ENCODE results near the gene DAB2IP.

The DAB2IP gene

GRCh38 chr9:121682926-121683515, 31.6 kb downstream of the DAB2IP start:
- in situ Hi-C loops (cut with MboI; ENCODE audit: low sequenced_read_pairs): loop anchor here (10.0 to 25.0 kb wide), 2 partner anchors 128 to 304 kb away; no protein-coding TSS in a partner anchor

- in situ Hi-C loops (cut with MboI; ENCODE audit: low sequenced_read_pairs): loop anchor here (10.0 to 25.0 kb wide), 2 partner anchors 129 to 304 kb away; no protein-coding TSS in a partner anchor
These were observed 32.2 kb downstream of the DAB2IP start for GRCh38 chr9:121683652-121684051.

- in situ Hi-C loops (cut with MboI; ENCODE audit: low sequenced_read_pairs): loop anchor here (10.0 to 25.0 kb wide), 2 partner anchors 130 to 303 kb away; no protein-coding TSS in a partner anchor
These were observed 33.1 kb downstream of the DAB2IP start for GRCh38 chr9:121684381-121685145.

GRCh38 chr9:121685146-121685794, 33.8 kb downstream of the DAB2IP start:
- in situ Hi-C loops (cut with MboI; ENCODE audit: low sequenced_read_pairs): loop anchor here (10.0 to 25.0 kb wide), 2 partner anchors 130 to 302 kb away; no protein-coding TSS in a partner anchor

GRCh38 chr9:121685795-121686377, 34.5 kb downstream of the DAB2IP start:
- in situ Hi-C loops (cut with MboI; ENCODE audit: low sequenced_read_pairs): loop anchor here (10.0 to 25.0 kb wide), 2 partner anchors 131 to 301 kb away; no protein-coding TSS in a partner anchor

GRCh38 chr9:121686930-121687541, 35.6 kb downstream of the DAB2IP start:
- in situ Hi-C loops (cut with MboI; ENCODE audit: low sequenced_read_pairs): loop anchor here (10.0 to 25.0 kb wide), 2 partner anchors 132 to 300 kb away; no protein-coding TSS in a partner anchor

- in situ Hi-C loops (cut with MboI; ENCODE audit: low sequenced_read_pairs): loop anchor here (10.0 to 25.0 kb wide), 2 partner anchors 133 to 299 kb away; no protein-coding TSS in a partner anchor
These were observed 36.8 kb downstream of the DAB2IP start for GRCh38 chr9:121688146-121688680.

- in situ Hi-C loops (cut with MboI; ENCODE audit: low sequenced_read_pairs): loop anchor here (10.0 to 25.0 kb wide), 2 partner anchors 134 to 299 kb away; no protein-coding TSS in a partner anchor
These were observed 37.2 kb downstream of the DAB2IP start for GRCh38 chr9:121688681-121689080.

- in situ Hi-C loops (cut with MboI; ENCODE audit: low sequenced_read_pairs): loop anchor here (10.0 to 25.0 kb wide), 2 partner anchors 135 to 298 kb away; no protein-coding TSS in a partner anchor
These were observed 38.2 kb downstream of the DAB2IP start for GRCh38 chr9:121689461-121690157.

- in situ Hi-C loops (cut with MboI; ENCODE audit: low sequenced_read_pairs): loop anchor here (25.0 kb wide), 1 partner anchor 297 kb away; no protein-coding TSS in a partner anchor
These were observed 38.9 kb downstream of the DAB2IP start for GRCh38 chr9:121690316-121690715.

- in situ Hi-C loops (cut with MboI; ENCODE audit: low sequenced_read_pairs): loop anchor here (25.0 kb wide), 1 partner anchor 297 kb away; no protein-coding TSS in a partner anchor
These were observed 39.3 kb downstream of the DAB2IP start for GRCh38 chr9:121690766-121691165.

- in situ Hi-C loops (cut with MboI; ENCODE audit: low sequenced_read_pairs): loop anchor here (25.0 kb wide), 1 partner anchor 295 kb away; no protein-coding TSS in a partner anchor
These were observed 40.5 kb downstream of the DAB2IP start for GRCh38 chr9:121691890-121692289.

GRCh38 chr9:121692606-121693387, 41.4 kb downstream of the DAB2IP start:
- in situ Hi-C loops (cut with MboI; ENCODE audit: low sequenced_read_pairs): loop anchor here (25.0 kb wide), 1 partner anchor 295 kb away; no protein-coding TSS in a partner anchor

- in situ Hi-C loops (cut with MboI; ENCODE audit: low sequenced_read_pairs): loop anchor here (25.0 kb wide), 1 partner anchor 294 kb away; no protein-coding TSS in a partner anchor
These were observed 41.9 kb downstream of the DAB2IP start for GRCh38 chr9:121693388-121693670.

GRCh38 chr9:121694001-121694400, 42.6 kb downstream of the DAB2IP start:
- in situ Hi-C loops (cut with MboI; ENCODE audit: low sequenced_read_pairs): loop anchor here (25.0 kb wide), 1 partner anchor 293 kb away; no protein-coding TSS in a partner anchor

GRCh38 chr9:121694600-121694999, 43.2 kb downstream of the DAB2IP start:
- in situ Hi-C loops (cut with MboI; ENCODE audit: low sequenced_read_pairs): loop anchor here (25.0 kb wide), 1 partner anchor 293 kb away; no protein-coding TSS in a partner anchor

GRCh38 chr9:121696930-121697329, 45.5 kb downstream of the DAB2IP start:
- in situ Hi-C loops (cut with MboI; ENCODE audit: low sequenced_read_pairs): loop anchor here (25.0 kb wide), 1 partner anchor 290 kb away; no protein-coding TSS in a partner anchor

Measured in HL-60/S4 treated with phorbol 12-myristate 13-acetate at 8.2 ng/mL for 4 days and 3 days (cell line).